Measurements from ENCODE around the gene BPIFB3. TPM values are rescaled to one million over a fixed set of nuclear protein-coding genes. Genes with fewer than 3 reads are reported as not detected.

The BPIFB3 gene
- total and polyA plus RNA-seq, 2 of the 13 experiments (the other 11 are each of a cell fraction or from before 2014, with no cell fraction given), result 0.09 TPM; not detected in 1

DNA sequence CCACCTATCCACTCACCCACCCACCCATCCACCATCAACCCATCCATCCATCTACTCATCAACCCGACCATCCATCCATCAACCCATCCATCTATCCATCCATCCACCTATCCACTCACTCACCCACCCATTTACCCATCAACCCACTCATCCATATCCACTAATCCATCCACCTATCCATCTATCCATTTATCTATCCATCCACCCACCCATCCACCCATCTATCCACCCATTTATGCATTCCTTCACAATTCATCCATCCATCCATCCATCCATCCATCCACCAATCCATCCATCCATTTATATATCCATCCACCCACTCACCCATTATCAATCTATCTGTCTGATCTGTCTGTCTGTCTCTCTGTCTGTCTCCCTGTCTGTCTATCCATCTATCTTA is 39.9 kb downstream of the BPIFB3 start:
- Histone ChIP-seq H3K27me3 (ENCODE audit: control insufficient read depth in 1 of 2, insufficient read depth in 2 of 2, low read length in 2 of 2) (peaks cover 3 to 9% of the 10 kb centered on the region in 2 experiments; a peak in 2 of 5 replicates), H2AFZ (ENCODE audit: low read length) (no peak overlapping the region), H3K27ac (ENCODE audit: extremely low read length, insufficient read depth, low read length) (no peak overlapping the region), H3K9ac (ENCODE audit: insufficient read depth, low read depth, low read length) (no peak overlapping the region), H3K4me1 (ENCODE audit: insufficient read depth, low read length) (peaks cover 6% of the 10 kb centered on the region; the same call in 1 of the 2 replicates), H3K79me2 (ENCODE audit: insufficient read depth, low read length) (no peaks in the 10 kb centered on the region), H3K4me3 (replicated peaks in 1 of 3; ENCODE audit: insufficient read depth in 1 of 3, low read depth in 2 of 3, low read length in 3 of 3) (no peak overlapping the region), H3K4me2 (ENCODE audit: low read depth, low read length) (no peak overlapping the region), H4K20me1 (ENCODE audit: insufficient read depth, low read length) (no peaks in the 10 kb centered on the region), H3K36me3 (replicated peaks in 1 of 2; ENCODE audit: control insufficient read depth in 1 of 2, insufficient read depth in 2 of 2, low read length in 2 of 2) (no peaks in the 10 kb centered on the region), H3K9me3 (ENCODE audit: low read length) (no peaks in the 10 kb centered on the region)
- DNase-seq (ENCODE audit: low spot score) (no peak), ATAC-seq (no peak), FAIRE-seq (no peak)
- BruUV-seq (replicated peaks), result no TSS peak
- 0% methylated on average over 1 of the region's 1 CpG for WGBS (ENCODE audit: low lambda C conversion rate)
- ChIA-PET POLR2A (no interaction called here), CTCF (ENCODE audit: low intra/inter-chr PET ratio, low total read pairs) (interaction anchor here (5.3 kb wide), 1 partner anchor 191 kb away, joined by 97 read pairs; no protein-coding TSS in a partner anchor)
- intact Hi-C loops (cut with micrococcal nuclease; ENCODE audit: unreplicated experiment), result no loop called here
- TF ChIP-seq ZNF672 (CRISPR knock-in tag; IDR thresholded peaks at IDR 0.05) (no peak), FOXA1 (IDR thresholded peaks at IDR 0.05) (peak; percentile 30; the same call in 1 of the 2 replicates), FOXA1 (CRISPR knock-in tag; IDR thresholded peaks at IDR 0.05) (no peak), ZNF670 (CRISPR knock-in tag; IDR thresholded peaks at IDR 0.05; ENCODE audit: borderline replicate concordance) (no peak), PHB2 (IDR thresholded peaks at IDR 0.05; ENCODE audit: partially characterized antibody) (peak; percentile 63), LCORL (IDR thresholded peaks at IDR 0.05) (peak; percentile 16; the same call in 1 of the 2 replicates), LCORL (CRISPR knock-in tag; IDR thresholded peaks at IDR 0.05) (no peak), ZNF282 (IDR thresholded peaks at IDR 0.05; ENCODE audit: partially characterized antibody) (peak; percentile 65), PLRG1 (conservative IDR thresholded peaks at IDR 0.05) (0 out of 2 replicates have a peak, but pooled peaks have one; percentile 58), FOXK2 (IDR thresholded peaks at IDR 0.05) (0 out of 2 replicates have a peak, but pooled peaks have one; percentile 7), ZNF331 (CRISPR knock-in tag; IDR thresholded peaks at IDR 0.05) (no peak), ZNF101 (CRISPR knock-in tag; IDR thresholded peaks at IDR 0.05; ENCODE audit: borderline replicate concordance, low read depth) (no peak), NBN (conservative IDR thresholded peaks at IDR 0.05) (0 out of 2 replicates have a peak, but pooled peaks have one; percentile 9), ZNF775 (CRISPR knock-in tag; IDR thresholded peaks at IDR 0.05; ENCODE audit: borderline replicate concordance) (no peak), NONO (IDR thresholded peaks at IDR 0.05) (0 out of 2 replicates have a peak, but pooled peaks have one; percentile 16), NONO (CRISPR knock-in tag; conservative IDR thresholded peaks at IDR 0.05) (no peak), ZNF337 (CRISPR knock-in tag; IDR thresholded peaks at IDR 0.05; ENCODE audit: borderline replicate concordance, low read depth) (no peak), TAF15 (IDR thresholded peaks at IDR 0.05; ENCODE audit: low read depth, low read length, poor library complexity, severe bottlenecking) (no peak), FOXP1 (IDR thresholded peaks at IDR 0.05) (peak; percentile 14; the same call in 1 of the 2 replicates), FOXP1 (CRISPR knock-in tag; IDR thresholded peaks at IDR 0.05) (no peak), IKZF1 (IDR thresholded peaks at IDR 0.05) (0 out of 2 replicates have a peak, but pooled peaks have one; percentile 13), ZFP36L1 (CRISPR knock-in tag; IDR thresholded peaks at IDR 0.05) (no peak), ATM (IDR thresholded peaks at IDR 0.05; ENCODE audit: borderline replicate concordance) (peak; percentile 20; the same call in 1 of the 2 replicates)
- TF ChIP-seq, protein P1, sequence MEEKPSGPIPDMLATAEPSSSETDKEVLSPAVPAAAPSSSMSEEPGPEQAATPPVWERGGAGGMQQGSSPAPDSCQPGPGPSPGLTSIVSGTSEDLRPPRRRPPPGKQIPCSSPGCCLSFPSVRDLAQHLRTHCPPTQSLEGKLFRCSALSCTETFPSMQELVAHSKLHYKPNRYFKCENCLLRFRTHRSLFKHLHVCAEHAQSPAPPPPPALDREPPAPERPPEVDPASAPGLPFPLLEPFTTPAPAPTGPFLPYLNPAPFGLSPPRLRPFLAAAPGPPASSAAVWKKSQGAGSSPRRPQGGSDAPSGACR (CRISPR knock-in tag; IDR thresholded peaks at IDR 0.05), result no peak
- TF ChIP-seq, protein P2, sequence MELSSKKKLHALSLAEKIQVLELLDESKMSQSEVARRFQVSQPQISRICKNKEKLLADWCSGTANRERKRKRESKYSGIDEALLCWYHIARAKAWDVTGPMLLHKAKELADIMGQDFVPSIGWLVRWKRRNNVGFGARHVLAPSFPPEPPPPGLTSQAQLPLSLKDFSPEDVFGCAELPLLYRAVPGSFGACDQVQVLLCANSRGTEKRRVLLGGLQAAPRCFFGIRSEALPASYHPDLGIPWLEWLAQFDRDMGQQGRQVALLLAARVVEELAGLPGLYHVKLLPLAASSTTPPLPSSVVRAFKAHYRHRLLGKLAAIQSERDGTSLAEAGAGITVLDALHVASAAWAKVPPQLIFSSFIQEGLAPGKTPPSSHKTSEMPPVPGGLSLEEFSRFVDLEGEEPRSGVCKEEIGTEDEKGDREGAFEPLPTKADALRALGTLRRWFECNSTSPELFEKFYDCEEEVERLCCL (CRISPR knock-in tag; IDR thresholded peaks at IDR 0.05; ENCODE audit: borderline replicate concordance), result no peak
- TF ChIP-seq, protein P3, sequence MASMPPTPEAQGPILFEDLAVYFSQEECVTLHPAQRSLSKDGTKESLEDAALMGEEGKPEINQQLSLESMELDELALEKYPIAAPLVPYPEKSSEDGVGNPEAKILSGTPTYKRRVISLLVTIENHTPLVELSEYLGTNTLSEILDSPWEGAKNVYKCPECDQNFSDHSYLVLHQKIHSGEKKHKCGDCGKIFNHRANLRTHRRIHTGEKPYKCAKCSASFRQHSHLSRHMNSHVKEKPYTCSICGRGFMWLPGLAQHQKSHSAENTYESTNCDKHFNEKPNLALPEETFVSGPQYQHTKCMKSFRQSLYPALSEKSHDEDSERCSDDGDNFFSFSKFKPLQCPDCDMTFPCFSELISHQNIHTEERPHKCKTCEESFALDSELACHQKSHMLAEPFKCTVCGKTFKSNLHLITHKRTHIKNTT (CRISPR knock-in tag; IDR thresholded peaks at IDR 0.05), result no peak
- in situ Hi-C loops (cut with HindIII; ENCODE audit: extremely low pct_ligation_motif_present, low pct_unique_long_range_greater_than_20kb), result no loop called here
